Measurements from ENCODE around the gene KHK.

The KHK gene

DNA sequence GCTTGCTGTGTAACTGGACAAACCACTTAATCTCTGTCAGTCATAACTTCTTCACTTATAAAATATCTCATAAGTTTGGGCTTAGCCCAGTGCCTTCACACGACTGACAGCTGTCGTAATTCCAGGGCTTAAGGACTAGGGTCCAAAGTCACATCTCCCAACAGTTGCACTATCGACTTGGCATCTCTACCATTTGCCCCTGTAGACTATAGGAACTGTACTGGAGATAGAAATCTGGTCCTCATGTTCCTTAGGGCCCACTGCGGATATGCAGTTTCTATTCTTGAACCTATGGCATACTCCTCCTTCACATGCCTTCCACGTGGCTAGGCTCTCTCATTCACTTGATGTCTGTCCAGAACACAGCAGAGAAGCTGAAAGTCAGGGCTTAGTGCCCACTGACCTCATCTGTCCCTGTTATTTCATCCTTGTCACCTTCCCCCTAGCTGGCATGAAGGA is 39.7 kb downstream of the KHK start:
- no peak for DNase-seq (ENCODE audit: low read depth in 2 of 2)

DNA sequence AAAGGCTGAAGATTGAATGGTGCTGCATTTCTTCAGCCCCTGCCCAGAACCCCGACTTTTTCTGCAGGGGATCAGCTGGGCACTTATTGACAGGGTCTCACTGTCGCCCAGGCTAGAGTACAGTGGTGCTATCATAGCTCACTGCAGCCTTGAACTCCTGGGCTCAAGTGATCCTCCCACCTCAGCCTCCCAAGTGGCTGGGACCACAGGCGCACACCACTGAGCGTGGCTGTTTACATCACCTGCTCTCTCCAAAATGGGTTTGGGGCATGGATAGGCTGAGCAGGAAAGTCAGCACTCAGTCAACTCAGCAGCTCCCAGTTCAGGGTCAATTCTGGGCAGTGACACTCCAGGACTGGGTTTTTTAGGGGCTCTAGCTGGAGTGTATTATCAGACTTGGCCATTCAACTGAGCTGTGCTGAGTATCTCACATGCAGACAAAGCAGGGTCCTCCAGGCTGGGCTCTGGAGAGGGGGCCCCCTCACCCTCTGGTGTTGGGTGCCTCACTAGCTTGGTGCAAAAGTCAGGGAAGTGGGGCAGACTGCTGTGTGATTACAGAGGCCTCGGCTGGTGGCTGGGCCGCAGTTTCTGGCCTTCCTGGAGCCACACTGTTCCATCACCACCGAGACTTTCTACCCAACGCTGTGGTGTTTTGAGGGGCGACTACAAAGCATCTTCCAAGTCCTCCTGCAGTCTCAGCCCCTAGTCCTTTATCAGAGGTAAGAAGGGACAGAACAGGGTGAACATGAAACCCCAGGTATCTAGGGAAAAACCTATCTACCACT is 41.5 kb downstream of the KHK start:
- DNase-seq (ENCODE audit: low read depth in 2 of 2) = no peak

DNA sequence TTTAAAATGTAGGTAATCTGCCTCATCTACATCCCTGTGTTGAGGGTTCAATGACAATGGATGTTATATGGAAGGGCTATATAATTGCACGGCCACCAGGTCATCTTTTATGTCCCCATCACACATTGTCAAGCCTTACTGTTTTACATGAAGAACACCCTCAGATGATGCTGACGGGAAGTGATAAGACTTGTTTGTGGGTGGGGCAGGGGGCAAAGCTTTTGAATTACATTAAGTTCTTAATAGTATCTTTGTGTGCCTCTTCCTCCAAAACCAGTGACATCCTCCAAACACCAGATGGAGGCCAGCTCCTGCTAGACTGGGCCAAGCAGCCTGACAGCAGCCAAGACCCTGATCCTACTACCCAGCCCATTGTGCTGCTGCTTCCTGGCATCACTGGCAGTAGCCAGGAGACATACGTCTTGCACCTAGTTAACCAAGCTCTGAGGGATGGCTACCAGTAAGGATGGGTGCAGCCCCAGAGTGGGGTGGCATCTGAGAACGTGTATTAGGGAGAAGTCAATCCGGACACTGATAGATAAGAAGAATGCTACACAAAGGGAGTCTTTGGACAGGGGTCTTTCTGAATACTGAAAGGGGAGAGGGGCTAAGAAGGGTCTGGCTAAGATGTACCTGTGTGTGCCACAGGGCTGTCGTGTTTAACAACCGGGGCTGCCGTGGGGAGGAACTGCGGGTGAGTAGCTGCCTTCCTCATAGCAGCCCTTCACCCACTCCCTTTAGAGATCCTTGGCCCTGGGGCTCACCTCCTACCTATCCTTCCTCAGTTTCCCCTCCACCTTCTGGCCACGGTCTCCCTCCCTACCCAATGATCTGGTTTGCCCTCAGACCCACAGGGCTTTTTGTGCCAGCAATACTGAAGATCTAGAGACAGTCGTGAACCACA is 42.3 kb downstream of the KHK start:
- no peak for DNase-seq (ENCODE audit: low read depth in 2 of 2)

DNA sequence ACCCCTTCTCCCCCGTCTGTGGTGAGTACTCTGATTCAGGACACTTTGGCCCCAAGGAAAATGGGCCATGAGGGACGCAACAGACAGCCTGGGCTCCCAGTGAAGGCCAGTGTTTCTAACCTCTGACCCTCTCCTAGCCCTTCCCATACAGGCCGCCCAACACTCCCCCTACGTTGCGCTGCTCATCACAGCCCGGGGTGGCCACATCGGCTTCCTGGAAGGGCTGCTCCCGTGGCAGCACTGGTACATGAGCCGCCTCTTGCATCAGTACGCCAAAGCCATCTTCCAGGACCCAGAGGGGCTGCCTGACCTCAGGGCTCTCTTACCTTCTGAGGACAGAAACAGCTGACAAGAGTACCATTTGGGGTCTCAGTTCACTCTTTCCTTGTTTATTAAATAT is 43.8 kb downstream of the KHK start:
- DNase-seq (ENCODE audit: low read depth in 2 of 2) = no peak

DNA sequence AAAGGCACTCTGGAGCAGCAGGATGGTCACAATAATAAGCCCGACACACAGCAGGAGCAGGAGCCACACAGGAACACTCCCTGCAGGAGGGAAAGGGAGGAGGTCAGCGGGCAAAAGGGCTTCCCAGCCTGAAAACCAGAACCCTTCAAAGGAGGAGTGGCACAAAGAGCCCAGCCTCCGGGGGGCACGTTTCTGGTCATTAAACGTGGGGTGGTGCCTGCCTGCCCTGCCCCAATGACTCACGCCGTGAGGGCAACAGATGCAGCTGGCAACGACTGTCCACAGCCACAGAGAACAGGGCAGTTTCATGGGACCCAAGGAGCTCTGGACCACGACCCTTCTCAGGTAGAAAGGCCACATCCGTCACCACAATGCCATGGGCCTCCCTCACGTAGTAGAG is 44.9 kb downstream of the KHK start:
- DNase-seq (ENCODE audit: low read depth in 2 of 2) = no peak

DNA sequence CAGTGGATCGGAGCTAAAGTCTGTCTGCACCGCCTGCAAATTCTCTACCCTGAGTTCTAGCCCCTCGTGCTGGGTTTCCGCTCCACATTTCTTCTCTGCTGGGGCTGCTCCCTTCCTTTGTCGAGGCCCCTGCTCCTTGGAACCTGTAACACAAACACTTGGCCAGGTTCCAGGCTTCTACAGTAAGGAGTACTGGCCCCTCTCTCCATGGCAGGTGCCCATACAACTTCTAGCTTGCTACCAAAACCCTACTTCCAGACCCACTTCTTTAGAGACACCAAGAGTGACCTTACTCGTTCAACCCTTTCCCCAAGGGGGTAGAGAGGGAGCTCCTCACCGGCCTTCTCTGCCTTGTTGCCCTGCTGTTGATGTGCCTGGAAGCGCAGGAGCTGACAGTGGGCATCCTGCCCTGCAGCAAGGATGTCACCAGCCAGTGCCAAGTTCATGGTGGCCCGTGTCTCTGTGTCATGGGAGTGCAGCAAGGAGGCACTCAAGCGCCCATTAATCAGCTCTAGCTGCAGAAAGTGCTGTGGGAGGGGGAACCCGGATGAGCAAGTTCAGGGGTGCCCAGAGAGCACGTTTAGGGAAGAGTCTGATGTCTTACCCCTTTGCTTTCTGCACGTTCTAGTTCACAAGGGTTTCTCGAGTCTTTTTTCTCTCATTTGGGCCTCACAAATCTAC is 46.8 kb downstream of the KHK start:
- DNase-seq (ENCODE audit: low read depth in 2 of 2) = no peak

DNA sequence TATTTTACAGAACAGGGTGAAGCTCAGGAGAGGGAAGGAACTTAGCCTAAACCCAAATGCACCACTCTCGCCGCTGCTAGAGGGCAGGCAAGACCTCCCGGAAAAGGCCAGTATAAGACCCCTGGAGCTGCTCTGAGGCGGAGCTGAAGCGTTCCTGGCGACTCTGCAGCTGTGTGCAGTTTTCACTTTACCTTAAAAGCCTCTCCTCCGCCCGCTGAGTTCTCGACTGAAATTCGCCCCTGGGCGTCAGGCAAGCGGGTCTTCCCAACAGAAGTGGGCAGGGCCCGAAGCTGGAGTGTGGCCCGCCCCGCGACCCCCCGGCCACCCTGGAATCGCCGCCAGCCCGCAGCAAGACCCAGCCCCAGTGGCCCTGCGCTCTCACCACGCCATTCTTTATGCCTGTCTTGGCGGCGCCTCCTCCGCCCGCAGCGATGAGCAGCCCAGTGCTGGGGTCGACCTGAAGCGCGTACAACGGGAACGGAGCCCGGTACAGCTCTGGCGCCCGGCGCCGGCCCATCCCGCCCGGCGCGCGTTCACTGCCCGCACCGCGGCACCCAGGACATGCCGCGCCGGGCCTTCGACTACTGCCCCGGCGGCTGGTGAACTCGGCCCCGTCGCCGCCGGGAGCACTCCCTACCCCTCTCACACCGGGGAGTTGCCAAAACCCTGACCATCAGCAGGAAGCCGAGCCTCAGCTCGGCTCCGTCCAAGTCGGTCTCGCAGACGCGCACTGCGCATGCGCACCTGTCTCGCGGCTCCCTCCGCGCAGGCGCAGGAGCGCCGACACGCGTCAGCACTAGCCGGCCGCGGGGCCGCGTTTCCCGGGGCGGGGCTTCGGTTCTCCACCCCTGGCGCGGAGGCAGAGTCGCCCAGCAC is 47.6 kb downstream of the KHK start, which contains the start of gene PREB:
TSS of gene PREB (minus strand) at position 732 of the 876 bp plus-strand sequence. CDS start at position 517, 215 bp downstream.
- DNase-seq (ENCODE audit: low read depth in 2 of 2) = peak; percentile 95 to 98

DNA sequence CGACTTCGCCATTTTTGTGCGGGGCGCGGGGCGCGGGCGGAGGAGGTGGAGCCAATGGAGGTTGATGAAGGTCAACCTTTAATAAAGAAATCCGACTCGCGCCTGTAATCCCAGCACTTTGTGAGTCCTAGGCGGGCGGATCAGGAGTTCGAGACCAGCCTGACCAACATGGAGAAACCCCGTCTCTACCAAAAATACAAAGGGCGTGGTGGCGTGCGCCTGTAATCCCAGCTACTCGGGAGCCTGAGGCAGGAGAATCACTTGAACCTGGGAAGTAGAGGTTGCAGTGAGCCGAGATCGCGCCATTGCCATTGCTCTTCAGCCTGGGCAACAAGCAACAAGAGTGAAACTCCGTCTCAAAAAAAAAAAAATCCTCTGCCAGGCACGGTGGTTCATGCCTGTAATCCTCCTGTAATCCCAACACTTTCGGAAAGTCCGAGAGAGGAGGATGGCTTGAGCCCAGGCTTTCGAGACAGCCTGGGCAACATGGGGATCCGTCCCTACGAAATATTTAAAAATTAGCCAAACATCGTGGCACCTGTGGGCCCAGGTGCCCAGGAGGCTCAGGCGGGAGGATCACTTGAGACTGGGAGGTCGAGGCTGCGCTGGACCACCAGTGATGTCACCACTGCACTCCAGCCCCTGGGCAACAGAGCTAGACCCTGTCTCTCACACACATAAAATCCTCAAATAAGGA is 48.4 kb downstream of the KHK start:
- no peak for DNase-seq (ENCODE audit: low read depth in 2 of 2)

DNA sequence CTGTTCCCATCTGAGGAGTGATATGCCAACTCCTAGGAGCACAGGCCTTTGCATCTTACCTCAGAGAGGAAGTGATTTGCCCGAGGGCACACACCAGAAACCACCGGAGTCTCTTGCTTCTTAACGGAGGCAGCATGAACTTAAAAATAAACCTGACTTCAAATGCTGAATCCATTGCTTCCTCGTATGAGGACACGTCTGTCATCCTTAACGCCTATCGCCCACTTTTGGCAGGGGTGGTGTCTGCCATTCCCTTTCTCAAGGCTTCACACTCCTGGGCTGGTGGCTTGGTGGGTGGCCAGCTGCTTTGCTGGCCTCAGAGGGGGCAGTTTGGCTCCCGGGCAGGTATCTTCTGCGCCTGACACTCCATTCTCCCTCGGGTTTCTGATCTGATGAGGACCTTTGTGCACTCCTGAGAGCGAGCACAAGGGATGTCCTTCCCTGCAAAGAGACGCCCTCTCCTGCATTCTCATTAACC is 48.9 kb downstream of the KHK start:
- no peak for DNase-seq (ENCODE audit: low read depth in 2 of 2)

DNA sequence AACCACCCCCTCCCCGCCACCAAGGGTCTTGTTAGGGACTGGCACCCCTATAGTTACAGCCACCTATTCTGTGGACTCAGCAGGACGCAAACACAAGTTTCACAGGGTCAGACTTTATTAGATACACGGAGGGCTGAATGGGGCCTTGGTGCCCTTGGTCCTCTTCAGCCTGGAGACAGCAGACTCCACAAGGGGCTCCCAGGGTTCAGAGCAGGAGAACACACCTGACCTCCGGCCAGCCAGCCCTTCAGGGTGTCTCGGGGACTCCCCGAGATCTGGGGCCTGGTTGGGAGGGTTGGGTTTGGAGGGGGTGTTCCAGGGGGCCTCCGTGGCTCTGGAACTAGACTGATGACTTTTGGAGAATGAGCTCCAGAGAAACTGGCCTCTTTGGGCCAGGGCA is 50.2 kb downstream of the KHK start:
- DNase-seq (ENCODE audit: low read depth in 2 of 2) = no peak

DNA sequence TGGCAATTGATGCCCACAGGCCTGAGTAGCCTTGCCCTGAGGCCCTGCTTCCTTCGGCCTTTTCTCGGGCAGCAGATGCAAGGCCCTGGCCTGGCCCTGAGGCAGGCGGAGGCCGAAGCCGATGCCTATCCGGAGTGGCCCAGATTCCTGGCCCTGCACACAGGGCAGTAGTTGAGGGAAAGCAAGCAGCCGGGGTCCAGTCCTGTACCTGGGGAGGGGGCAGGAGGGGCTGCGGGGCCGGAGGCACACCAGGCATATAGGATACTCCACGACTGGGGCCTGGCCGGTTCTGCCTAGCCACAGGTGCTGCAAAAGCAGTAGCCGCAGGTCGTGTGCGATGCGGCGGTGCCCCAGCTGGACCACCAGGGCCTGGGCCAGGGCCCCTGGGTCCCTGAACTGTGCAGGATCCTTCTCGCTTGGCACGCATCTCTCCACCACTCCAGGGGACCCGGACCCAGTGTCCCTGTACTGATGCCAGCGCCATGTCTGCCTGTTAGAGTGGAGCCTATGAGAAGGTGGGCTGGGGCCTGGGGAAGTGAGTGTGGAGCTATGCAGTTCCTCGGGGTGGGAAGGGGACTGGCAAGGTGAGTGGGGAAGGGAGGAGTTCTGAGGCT is 50.9 kb downstream of the KHK start:
- no peak for DNase-seq (ENCODE audit: low read depth in 2 of 2)

DNA sequence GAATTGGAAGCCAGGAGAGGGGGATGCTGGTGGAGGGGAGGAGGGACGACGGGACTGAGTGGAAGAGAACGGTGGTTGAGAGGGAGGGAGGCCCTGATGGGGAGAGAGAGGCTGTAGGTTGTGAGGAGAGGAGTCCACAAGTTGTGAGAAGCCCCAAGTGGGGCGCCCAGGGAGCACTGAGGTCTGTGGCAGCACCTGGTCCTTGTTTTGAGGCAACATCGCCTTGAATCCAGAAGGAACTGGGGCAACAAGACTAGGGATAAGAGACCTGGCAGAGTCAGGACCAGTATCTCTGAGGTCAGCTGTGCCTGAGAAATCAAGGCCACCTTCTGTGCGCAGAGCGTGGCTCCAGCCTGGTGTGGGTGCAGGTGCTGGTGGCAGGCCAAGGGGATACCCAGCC is 51.5 kb downstream of the KHK start:
- DNase-seq (ENCODE audit: low read depth in 2 of 2) = no peak

DNA sequence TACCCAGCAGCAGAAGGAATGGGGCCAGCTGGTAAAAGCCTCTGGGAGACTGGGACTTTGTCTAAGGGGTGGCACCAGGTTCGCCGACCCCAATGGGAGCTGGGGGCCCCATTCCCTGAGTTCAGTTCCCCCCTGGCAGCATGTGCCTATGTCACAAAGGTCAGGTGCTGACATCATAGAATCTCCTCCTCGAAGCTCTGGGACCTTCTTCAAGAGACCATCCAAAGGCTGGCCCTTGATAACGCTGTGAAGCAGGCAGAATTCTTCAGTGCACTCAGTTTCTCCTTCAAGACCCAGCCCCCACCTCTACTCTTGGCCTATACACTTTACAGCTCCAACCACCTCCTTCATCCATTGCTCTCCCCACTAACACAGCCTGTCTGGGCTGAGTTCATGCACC is 52.7 kb downstream of the KHK start, which contains the start of gene PRR30:
TSS of gene PRR30 (minus strand) at position 101 of the 400 bp plus-strand sequence. CDS start 1,081 bp downstream, outside the sequence.
- no peak for DNase-seq (ENCODE audit: low read depth in 2 of 2)

DNA sequence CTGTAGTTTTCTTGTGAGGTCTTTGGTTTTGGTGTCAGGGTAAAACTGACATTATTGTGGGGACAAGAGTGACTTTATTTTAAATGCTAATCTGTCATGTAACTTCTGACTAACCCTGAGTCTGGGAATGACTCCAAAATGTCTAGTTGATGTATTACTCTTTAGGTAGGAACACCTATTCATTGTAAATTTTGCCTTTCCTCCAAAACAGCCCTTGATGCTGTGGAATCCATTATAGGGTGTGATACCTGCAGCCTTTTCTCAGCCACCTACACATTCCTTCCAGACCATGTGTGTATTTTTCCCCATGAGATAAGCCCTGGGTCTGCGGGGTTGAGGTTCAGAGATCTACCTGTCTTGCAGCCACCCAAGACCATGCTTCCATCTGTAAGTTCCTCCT is 56.7 kb downstream of the KHK start:
- DNase-seq (ENCODE audit: low read depth in 2 of 2) = no peak

DNA sequence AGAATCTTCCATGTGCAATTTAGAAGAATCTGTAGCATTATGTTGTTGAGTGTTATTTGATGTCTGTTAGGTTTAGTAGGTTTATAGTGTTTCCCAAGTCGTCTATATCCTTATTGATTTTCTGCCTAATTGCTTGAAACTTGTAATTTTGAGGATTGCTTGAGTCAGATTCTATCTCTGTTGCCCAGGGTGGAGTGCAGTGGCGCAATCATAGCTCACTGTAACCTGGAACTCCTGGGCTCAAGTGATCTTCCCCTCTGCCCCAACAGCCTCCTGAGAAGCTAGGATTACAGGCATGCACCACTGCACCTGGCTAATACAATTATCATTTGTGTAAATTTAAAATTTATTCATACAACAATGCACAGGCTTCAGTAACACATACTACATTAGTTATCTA is 59.1 kb downstream of the KHK start:
- DNase-seq (ENCODE audit: low read depth in 2 of 2) = no peak

DNA sequence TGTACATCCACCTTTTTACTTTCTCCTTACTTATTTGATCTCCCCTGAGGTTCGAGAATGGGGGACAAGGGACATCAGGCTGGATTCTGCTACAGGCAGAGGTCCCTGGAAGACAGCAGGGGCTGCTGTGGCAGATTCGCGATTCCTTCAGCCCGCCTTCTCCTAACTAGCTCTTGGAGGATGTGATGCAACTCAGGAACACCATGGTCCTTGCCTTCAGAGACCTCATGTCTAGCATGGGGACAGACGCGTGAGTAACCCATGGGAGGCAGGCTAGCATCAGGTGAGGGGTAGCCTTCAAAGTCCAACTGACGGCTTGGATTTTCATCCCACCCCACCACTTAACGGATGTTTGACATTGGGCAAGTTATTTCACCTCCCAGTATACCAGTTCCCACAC is 61.4 kb downstream of the KHK start:
- DNase-seq (ENCODE audit: low read depth in 2 of 2) = no peak

DNA sequence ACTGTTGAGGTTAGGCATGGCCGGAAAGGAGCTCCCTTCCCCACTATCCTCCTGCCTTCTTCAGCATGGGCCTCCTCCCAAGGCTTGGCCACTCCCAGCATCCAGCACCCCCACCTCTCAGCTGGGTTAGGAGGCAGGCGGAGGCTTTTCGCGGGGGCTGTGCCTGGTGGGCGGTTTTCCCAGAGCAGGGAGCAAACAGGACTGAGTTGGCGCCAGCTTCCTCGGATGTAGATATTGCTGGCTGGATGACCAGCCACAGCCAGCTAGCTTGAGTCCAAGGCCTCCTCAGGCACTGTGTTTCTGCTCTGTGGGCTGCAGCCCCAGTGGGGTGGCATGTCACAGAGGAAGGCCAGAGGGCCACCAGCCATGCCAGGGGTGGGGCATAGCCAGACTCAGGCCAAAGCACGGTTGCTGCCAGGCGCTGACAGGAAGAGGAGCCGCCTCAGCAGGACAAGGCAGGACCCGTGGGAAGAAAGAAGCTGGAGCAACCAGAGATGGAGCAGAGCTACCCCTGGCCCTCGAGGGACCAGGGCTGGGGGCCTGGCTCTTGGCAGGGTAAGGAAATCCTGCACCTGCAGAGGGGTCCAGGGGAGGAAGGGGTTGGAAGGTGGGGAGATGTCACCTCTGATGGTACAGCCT is 62.3 kb downstream of the KHK start, which contains the start of gene TCF23:
TSS of gene TCF23 (plus strand) at position 204 of the 639 bp plus-strand sequence. CDS start at position 334, 130 bp downstream.
- no peak for DNase-seq (ENCODE audit: low read depth in 2 of 2)

DNA sequence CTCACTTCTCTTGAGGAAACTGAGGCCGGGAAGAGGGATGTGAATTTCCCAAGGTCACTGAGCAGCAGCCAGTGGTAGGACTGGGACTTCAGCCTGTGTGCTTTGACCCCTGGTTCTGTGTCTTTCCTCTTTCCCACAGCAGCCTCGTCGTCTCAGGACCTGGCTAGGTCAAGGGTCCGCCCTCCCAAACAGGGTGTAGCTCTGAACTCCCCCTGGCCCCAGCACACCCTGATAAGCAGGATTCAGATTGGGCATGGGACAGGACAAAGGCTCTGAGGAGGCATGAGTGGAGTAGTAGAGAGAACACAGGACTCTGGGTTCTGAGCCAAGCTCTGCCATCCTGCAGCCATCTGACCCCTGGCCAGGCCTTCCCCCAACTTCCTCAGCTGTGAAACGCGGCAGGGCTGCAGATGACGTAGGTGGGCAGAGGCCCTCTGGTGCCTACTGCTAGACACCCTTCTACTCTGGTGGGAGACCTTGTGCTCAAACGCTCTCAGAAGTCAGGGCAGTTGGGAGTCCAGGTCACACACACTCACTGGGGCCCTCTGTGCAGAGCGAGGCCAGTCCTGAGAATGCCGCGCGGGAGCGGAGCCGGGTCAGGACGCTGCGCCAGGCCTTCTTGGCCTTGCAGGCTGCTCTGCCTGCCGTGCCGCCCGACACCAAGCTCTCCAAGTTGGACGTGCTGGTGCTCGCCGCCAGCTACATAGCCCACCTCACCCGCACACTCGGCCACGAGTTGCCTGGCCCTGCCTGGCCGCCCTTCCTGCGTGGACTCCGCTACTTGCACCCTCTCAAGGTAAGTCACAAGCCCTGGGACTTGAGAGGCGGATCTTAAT is 63.2 kb downstream of the KHK start:
- DNase-seq (ENCODE audit: low read depth in 2 of 2) = no peak

Data from stimulated activated CD8-positive, alpha-beta memory T cell treated with anti-CD3 and anti-CD28 coated beads, Interleukin-15, amount 100 ng/mL, for 4 hours (primary cell).